ENCODE data around the gene QRFP. TPM values are rescaled to one million over a fixed set of nuclear protein-coding genes. Genes with fewer than 3 reads are reported as not detected.

Gene QRFP
- not detected for total RNA-seq

GRCh38 chr9:130896233-130897014 lies at the start of gene QRFP:
Gene QRFP (minus strand): TSS chr9:130896812. CDS start chr9:130893838, 2,974 bp downstream.
- H3K27ac ChIP-seq: peak within 1 kb of the TSS in 1 of 4 donors; percentile 6
- H3K27me3 ChIP-seq: peaks cover 35% of the 10 kb centered on the region
- peaks cover 0 to 24% of the 10 kb centered on the region in 2 donors for H3K36me3 ChIP-seq
- no peak for ATAC-seq
- WGBS, 2 donors (ENCODE audit: low coverage in 1 of 2): no CpG with 5 or more reads among the region's 27 CpGs
- TF ChIP-seq CTCF (IDR thresholded peaks at IDR 0.05): no peak
- no peak for TF ChIP-seq POLR2AphosphoS5 (IDR thresholded peaks at IDR 0.05)
- no peak for TF ChIP-seq EP300 (IDR thresholded peaks at IDR 0.05)
- TF ChIP-seq POLR2A (IDR thresholded peaks at IDR 0.05): no peak
- no peak within 1 kb of the TSS for H3K4me3 ChIP-seq
- peaks cover 0 to 42% (median 0%) of the 10 kb centered on the region in 3 donors for H3K4me1 ChIP-seq
- no peaks in the 10 kb centered on the region for H3K9me3 ChIP-seq

GRCh38 chr9:130945173-130945572 lies 48.6 kb upstream of the QRFP start:
- 86 to 98% methylated on average over 7 to 9 of the region's 9 CpGs for WGBS, 2 donors (ENCODE audit: low coverage in 1 of 2)
- TF ChIP-seq POLR2AphosphoS5 (IDR thresholded peaks at IDR 0.05): no peak
- no peak for TF ChIP-seq POLR2A (IDR thresholded peaks at IDR 0.05)
- no peak for TF ChIP-seq EP300 (IDR thresholded peaks at IDR 0.05)
- Histone ChIP-seq H3K9me3 (no peaks in the 10 kb centered on the region), H3K27me3 (peaks cover 67% of the 10 kb centered on the region), H3K36me3 (no peaks in the 10 kb centered on the region), H3K27ac (no peak overlapping the region), H3K4me1 (peaks cover 0 to 12% (median 6%) of the 10 kb centered on the region in 3 donors), H3K4me3 (no peak overlapping the region)
- no peak for ATAC-seq

- 24 to 46% methylated on average over 2 to 3 of the region's 3 CpGs for WGBS, 2 donors (ENCODE audit: low coverage in 1 of 2)
- TF ChIP-seq POLR2A (IDR thresholded peaks at IDR 0.05): no peak
- TF ChIP-seq CTCF (IDR thresholded peaks at IDR 0.05): no peak
- TF ChIP-seq POLR2AphosphoS5 (IDR thresholded peaks at IDR 0.05): no peak
- Histone ChIP-seq H3K27me3 (peaks cover 69% of the 10 kb centered on the region), H3K27ac (no peak overlapping the region), H3K9me3 (no peaks in the 10 kb centered on the region), H3K4me3 (no peak overlapping the region), H3K36me3 (no peaks in the 10 kb centered on the region), H3K4me1 (peaks cover 0 to 18% (median 12%) of the 10 kb centered on the region in 3 donors)
- ATAC-seq: no peak
Measured at GRCh38 chr9:130944510-130945058, 48.0 kb upstream of the QRFP start.

- TF ChIP-seq CTCF (IDR thresholded peaks at IDR 0.05) (no peak), EP300 (IDR thresholded peaks at IDR 0.05) (no peak), POLR2AphosphoS5 (IDR thresholded peaks at IDR 0.05) (no peak)
- no peak for ATAC-seq
- WGBS, 2 donors (ENCODE audit: low coverage in 1 of 2): 26 to 46% methylated on average over 3 to 11 of the region's 14 CpGs
- H3K27ac ChIP-seq: no peak overlapping the region
- no peaks in the 10 kb centered on the region for H3K9me3 ChIP-seq
- H3K27me3 ChIP-seq: peaks cover 71% of the 10 kb centered on the region
- peaks cover 0 to 26% (median 20%) of the 10 kb centered on the region in 3 donors for H3K4me1 ChIP-seq
- no peaks in the 10 kb centered on the region for H3K36me3 ChIP-seq
- H3K4me3 ChIP-seq: no peak overlapping the region
Measured at GRCh38 chr9:130943777-130944176, 47.2 kb upstream of the QRFP start.

- WGBS, 2 donors (ENCODE audit: low coverage in 1 of 2): 45 to 61% methylated on average over 7 to 9 of the region's 13 CpGs
- Histone ChIP-seq H3K27me3 (peaks cover 71% of the 10 kb centered on the region), H3K4me3 (no peak overlapping the region), H3K9me3 (no peaks in the 10 kb centered on the region), H3K27ac (no peak overlapping the region), H3K36me3 (no peaks in the 10 kb centered on the region), H3K4me1 (peaks cover 0 to 31% (median 23%) of the 10 kb centered on the region in 3 donors)
- no peak for TF ChIP-seq POLR2AphosphoS5 (IDR thresholded peaks at IDR 0.05)
- TF ChIP-seq EP300 (IDR thresholded peaks at IDR 0.05): no peak
- TF ChIP-seq CTCF (IDR thresholded peaks at IDR 0.05): no peak
- TF ChIP-seq POLR2A (IDR thresholded peaks at IDR 0.05): no peak
- ATAC-seq: no peak
Measured at GRCh38 chr9:130943221-130943620, 46.6 kb upstream of the QRFP start.

All from gastroesophageal sphincter (tissue), 4 donors.